GM19395 (cell line): ENCODE data around the gene CSNK1G3.

ENCODE experiments used
- ATAC-seq: cut with Tn5 transposase; IDR thresholded peaks from one replicate; pipeline ENCODE4 v1.9.1; 2021; ENCODE audit warnings: mild to moderate bottlenecking, moderate library complexity; ENCODE audit not compliant: unreplicated experiment

The CSNK1G3 gene

DNA sequence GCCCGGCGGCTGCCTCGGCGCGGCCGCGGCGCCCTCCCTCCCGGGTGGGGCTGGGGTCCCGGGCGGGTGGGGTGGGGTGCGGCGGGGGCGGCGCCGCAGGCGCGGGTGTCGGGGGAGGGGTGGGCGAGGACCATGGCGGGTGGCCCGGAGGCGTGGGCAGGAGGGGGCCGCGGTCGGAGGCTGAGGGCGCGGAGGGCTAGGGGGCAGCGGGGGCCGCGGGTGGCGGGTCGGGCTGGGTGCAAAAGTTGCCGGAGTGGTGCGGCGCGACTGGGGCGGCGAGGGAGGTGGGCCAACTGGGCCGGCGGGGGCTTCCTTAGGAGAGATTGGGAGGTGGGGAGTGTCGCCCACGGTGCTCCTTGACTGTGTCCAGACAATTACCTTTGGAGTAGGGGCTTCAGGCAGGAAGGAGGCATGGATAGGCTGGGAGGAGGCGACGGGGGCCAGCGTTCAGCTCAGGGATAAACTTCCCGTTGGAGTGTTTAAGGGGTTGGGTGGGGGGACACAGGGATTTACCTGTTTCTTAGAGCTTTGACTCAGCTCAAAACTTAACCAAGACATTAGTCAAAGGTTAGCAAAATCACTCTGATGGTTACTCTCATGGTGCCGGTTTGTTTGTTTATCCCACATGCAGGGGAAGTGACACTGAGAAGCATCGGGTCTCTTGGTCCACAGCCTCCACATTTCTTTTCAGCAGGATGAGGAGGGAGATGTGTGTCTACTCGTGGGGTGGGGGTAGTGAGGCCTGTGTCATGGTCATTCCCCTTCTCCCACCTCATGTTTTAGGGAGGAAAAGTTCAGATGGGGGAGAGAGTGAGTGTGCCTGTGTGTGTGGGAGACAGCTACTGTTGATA lies 859 bp downstream of the CSNK1G3 start:
- ATAC-seq = peak; percentile 27

DNA sequence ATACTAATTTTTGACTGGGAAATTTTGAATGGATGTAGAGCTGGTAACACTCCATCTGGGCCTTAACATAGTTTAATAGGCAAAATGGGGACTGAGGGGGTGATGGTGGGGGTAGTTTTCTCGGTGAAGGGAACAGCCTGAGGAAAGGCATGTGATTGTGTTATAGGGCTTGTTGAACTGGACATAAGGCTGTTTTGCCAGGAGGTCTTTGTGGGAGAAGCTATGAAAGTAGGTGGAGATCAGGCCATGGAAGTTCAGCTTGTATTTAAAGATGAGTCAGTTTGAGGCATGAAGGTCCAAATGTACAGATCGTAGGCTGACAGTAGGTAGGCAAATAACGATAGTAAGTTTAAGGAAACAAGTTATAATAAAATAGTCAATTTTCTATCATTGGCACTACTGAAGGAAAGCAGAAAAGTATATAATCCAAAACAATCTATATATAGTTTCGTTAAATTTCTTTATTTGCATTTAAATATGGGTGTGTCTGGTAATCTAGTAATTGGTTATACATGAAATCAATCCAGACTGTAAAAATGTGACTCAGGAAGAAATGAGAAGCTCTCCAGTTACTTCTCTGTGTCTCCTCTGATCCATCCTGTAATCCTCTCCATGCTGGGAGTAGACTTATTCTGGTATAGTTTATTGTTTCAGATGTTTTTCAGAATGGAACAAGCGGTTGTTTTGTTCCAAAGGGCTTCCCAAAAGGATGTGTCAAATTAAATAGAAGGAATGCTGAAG lies 2.8 kb downstream of the CSNK1G3 start:
- ATAC-seq = no peak

DNA sequence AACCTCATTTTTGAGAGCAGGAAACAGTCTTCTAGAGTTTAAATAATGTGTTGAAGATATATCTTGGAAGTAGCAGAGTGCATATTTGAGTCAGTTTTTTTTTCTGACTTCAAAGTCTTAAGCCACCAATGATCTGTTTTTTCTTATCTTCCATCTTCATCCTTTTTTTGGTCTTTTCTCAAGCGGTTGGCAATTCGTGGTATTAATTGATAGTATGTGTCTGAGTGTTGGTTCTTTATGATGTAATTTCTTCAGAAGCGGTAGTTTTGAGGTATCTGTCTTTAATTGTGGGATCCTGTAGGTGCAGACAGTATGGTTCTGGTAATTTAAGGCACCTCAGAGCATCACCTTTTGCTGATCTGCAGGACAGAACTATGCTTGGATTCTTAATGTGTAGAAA lies 3.9 kb downstream of the CSNK1G3 start:
- no peak for ATAC-seq

DNA sequence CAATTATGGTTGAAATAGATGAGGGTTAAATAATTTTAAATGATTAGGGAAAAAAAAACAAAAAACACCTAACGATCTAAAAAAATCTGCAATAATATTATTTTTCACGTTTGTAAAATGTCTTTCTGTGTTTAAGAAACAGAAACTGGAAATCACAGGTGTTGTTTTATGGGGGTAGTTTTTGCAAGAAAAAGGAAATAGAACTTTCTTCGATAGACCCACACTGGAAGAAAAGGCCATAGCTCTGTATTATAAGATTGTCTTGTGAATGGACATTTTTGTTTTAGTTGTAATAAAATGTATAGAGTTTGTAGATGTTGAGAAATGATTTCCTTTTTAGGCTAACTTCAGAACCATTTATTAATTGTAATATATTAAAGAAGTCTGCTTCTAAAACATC lies 5.5 kb downstream of the CSNK1G3 start:
- ATAC-seq = no peak

DNA sequence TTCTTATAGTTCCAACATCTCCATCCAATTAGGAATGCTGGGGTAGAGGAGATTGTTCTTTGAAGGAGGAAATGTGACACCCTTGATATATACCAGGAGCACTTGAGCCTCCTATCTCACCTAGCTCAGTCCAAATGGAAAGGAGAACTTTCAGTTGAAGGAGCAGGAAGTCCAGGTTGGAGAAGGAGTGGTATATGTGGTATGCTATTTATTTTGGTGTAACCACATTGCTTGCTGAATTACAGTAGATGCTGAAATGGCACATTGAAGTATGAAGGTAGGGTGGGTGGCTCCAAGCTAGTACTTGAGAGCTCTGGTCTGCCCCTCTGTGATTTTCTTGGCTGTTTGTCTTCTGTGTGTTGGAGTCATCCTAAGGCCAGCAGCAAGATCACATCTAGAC lies 6.1 kb downstream of the CSNK1G3 start:
- ATAC-seq = peak; percentile 42

DNA sequence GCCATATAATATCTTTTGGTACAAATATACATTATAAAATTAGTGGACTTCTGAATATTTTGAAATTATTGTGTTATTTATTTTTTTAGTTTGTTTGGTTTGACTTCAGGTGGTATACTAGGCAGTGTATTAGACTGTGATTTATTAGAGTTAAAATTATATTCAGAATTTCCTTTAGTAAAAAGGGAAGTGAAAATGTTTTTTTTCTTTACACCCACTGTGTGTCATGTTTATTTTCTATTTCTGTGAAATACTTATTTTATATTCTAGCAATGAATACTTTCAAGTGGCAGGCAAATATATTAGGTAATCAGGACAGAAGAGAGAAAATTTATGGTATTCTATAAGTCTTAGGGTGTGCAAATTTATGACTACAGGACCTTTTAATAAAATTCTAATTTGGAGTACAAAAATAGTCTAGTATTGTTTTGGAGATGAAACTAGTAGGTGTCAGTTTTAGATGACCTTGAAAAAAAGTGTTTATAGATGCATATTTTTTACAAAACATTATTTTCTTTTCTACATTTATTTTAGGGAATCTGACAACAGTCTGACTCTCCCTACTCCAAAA lies 8.8 kb downstream of the CSNK1G3 start:
- ATAC-seq = peak; percentile 72

DNA sequence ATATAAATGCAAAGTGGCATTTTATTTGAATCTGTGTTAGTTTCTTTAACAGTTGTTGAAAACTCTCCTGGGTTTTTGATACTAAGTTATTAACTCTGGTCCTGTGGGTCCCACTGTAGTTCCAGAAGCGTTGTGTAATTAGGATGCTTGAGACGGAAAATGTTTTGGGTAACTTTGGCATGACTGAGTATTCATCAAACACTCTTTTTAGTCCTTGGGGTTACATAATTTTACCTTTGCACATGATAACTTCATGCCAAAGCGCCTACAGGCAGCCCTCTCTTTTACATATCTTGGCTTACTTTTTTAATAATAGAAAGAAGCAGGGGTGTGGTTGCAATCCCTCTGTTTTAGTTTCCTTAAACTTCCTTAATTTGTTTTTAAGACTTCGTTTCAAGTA lies 12.2 kb downstream of the CSNK1G3 start:
- no peak for ATAC-seq

DNA sequence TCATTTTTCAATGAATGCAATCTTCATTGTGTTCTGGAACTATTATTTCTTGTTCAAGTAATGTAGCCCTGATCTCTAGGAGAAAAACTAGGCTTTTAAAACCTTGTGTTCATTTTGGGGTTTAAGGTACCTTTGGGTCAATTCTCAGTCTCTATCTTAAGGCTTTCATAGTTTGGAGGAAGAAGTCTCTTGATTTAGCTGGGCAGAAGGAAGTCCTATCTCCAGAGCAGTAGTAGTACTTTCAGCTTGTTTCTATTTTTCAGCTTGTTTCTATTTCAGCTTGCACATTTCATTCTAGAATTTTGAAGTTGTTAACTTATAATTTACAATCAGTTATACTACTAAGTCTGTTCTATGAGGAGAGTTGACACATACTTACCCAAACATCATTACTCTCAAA lies 15.2 kb downstream of the CSNK1G3 start:
- no peak for ATAC-seq

DNA sequence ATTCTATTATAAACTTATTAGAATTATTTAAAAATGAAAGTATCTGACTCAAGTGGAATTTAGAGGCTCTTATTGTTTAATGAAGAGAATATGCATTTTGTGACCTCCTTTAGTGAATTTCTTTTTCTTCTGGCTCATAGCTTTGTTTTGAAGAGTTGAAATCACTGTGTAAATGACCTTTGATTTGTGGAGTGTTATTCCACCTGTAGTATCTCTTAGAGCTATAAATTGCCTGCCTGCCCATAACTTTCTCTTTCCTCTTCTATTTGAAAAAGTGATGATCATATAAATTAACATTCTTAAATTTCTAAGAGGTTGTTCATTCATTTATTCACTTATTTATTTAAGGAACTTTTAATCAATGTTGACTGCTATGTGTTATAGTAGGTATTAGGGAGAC lies 16.1 kb downstream of the CSNK1G3 start:
- ATAC-seq = no peak

DNA sequence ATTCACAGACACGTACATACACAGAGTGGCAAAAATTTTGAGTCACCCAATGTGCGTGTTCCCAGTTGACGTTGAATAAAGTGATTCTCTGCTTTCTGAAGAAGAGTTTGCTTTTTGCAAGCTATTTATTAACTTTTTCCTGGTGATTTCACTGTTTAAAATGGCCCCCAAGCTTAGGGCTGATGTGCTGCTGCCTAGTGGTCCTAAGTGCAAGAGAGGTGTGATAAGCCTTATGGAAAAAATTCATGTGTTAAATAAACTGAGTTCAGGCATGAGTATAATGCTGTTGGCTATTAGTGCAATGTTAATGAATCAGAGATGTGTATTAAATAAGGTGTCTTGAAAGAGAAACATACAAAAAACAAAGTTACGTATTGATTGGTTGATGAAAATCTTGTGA lies 16.9 kb downstream of the CSNK1G3 start:
- no peak for ATAC-seq

DNA sequence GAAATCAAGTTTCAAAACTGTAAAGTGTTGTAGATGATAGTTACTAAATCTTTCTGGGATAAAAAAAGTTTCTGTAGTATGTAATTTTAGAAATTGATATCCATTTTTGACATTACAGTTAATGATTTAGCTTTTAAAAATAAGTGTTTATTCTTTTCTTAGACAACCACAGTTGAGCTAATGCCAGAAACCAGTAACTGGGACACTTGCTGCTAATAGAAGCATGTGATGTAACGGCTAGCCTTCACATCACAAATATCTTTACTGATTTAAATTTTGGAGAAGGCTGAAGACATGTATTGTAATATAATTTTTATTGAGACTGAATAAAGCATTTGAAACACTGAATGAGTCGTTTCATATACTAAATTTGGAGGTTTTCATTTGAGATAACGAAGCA lies 18.8 kb downstream of the CSNK1G3 start:
- no peak for ATAC-seq

DNA sequence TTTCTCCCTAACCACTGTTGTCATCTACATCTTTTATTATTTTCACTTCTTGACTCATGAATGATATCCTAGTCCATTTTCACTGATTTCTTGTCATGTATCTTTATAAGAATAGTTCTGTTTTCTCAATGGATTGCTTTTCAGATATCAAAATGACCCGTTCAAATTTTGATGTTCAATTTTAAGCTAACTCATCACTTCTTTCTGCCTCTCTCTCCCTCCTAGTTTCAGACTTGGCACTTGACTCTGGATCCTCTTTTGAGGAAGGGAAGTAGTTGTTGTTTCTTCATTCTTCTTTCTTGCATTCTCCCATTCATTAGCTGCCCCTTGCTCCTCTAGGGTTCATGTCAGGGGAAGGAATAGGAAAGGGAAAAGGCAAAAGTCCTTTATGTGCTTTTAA lies 23.7 kb downstream of the CSNK1G3 start:
- ATAC-seq = no peak

DNA sequence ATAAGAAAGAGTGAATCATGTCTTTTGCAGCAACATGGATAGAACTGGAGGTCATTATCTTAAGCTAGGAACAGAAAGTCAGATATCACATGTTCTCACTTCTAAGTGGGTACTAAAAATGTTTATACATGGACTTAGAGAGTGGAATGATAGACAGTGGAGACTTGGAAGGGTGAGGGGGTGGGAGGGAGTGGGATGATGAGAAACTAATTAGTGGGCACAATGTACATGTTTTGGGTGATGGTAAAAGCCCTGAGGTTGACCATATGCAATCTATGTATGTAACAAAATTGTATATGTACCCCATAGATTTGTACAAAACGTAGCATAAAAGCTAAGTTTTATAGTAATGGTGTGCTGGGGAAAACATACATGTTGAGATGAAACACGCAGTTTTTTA lies 25.3 kb downstream of the CSNK1G3 start:
- ATAC-seq = no peak

DNA sequence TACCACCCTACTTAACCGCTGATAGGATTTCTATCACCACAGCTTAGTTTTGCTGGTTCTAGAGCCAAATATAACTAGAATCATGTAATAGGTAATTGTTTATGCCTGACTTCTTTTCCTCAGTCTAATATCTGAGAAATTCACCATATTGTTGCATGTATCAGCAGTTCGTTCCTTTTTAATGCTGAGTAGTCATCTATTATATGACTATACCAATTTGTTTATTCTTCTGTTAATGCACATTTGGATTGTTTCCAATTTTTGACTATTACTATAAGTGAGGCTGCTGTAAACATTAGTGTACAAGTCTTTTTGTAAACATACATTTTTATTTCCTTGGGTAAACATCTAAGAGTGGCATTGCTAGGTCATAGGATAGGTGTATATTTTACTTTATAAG lies 25.9 kb downstream of the CSNK1G3 start:
- ATAC-seq = no peak

DNA sequence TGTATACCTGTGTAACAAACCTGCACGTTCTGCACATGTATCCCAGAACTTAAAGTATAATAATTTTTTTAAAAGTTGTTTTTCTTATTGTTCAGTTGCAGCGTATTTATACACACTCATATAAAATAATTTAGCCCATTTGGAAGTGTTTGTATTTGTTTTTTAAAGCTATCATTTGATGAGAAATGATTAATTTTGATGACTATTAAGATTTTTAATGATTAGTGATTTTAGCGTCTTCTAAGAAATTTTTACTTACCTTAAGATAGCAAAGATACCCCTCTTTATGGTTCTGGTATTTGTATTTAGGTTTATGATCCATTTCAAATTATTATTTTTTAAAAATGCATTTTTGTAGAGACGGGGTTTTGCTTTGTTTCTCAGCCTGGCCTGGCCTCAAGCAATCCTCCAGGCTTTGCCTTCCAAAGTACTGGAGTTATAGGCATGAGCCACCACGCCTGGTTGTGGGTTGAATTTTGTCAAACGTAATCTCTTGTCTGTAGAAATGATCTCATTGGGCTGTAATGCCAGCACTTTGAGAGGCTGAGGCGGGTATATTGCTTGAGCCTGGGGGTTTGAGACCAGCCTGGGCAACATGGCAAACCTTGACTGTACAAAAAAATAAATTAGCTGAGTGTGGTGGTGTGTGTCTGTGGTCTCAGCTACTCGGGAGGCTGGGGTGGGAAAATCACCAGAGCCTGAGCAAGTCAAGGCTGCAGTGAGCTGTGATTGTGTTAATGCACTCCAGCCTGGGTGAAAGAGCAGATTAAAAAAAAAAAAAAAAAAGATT lies 26.9 kb downstream of the CSNK1G3 start:
- ATAC-seq = no peak

DNA sequence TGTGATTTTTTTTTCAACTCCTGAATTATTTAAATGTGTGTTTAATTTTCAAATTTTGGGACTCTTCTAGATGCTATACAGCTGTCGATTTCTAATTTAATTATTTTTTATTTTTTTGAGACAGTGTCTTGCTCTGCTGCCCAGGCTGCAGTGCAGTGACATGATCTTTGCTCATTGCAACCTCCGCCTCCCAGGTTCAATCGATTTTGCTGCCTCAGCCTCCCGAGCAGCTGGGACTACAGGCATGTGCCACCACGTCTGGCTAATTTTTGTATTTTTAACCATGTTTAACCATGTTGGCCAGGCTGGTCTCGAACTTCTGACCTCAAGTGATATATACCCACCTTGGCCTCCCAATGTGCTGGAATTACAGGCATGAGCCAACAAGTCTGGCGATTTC lies 28.6 kb downstream of the CSNK1G3 start:
- ATAC-seq = no peak

DNA sequence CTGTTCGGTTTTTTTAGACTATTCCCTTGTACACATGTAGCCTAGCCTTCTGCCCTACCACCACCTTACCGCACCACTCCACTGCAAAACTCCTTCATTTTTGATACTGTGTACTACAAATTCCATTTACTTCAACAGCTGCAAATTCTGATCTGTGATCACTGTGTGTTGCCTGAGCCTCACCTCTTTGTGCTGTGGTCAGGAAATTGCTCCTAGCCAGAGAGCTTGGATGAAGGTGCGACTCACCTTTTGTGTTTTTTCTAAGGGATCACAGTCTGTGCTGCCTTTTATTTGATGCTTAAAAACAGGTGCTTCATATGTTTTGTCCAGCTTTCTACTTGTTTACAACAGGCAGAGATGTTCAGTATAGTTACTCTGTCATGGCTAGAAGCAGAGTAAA lies 31.5 kb downstream of the CSNK1G3 start:
- no peak for ATAC-seq

DNA sequence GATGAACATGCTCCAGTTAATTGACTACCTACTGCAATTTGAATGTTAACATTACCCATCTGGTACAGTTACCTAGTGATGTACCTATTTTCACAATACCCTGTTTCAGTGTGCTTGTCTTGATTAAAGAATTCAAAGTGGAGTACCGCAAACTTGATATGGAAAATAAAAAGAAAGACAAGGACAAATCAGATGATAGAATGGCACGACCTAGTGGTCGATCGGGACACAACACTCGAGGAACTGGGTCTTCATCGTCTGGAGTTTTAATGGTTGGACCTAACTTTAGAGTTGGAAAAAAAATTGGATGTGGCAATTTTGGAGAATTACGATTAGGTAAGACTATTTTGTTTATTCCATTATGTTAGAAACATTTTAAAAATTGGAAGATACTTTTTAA lies 33.5 kb downstream of the CSNK1G3 start:
- ATAC-seq = no peak

DNA sequence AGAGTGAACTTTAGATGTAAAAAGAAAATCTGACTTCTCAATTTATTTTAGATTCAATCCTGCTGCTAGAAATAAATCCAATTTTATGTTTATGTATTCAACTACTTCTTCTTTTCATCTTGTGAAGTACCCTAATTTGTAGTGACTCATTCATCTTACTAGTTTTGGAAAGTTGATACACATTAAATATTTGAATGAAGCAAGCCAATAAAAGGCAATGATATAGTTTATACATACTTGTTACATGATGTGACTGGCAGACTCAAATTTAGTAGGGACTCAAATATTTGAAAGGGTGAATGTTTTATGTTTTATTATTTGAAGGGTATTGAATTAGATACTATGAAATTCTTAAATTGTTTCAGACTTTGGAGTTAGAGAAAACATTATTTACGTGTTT lies 34.7 kb downstream of the CSNK1G3 start:
- ATAC-seq = no peak

DNA sequence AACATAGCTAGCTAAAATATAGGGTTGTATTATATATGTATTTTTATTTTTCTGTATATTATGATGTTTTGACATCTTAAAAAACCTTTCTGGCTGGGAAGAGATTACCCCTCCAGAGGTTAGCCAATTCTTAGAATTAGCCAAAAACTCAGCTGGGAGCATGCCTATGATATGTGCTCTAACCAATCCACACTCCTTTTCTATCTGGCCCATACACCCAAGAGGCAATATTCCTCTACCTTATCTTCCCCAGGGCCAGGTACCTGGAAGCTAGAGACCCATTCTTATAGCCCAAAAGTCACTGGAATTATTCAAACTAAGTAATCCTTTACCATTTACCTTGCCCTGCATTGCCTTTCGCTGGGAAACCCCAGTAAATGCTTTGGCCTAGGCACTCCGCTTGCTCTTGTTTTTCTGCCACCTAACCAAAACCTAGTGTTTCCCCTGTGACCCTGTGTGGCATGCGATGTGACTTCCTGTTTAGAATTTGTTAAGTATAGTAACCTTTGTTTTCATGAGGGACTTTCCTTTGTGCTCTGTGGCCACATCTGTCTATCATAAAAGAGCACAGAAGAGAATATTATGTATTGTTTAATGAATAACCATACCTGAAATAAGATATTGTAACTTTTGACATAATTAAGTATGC lies 37.4 kb downstream of the CSNK1G3 start:
- peak; percentile 99 for ATAC-seq

DNA sequence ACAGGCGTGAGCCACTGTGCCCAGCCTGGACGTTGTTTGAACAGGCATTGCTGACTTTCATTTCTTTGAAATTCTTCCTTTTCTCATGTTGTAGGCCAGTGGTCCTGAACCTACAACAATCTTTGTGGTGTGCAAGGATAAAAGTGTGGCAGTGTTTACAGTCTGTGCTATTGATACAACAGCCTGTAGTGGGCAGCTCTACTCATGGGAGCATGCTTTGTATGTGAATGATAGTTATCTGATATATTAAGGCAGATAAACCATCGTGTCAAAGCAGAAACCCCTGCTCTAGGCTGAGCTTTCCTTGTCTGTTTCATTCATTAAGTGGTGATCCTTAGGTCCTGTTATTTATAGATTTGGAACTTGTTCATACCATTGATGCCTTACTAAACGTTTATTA lies 42.6 kb downstream of the CSNK1G3 start:
- no peak for ATAC-seq
